Rectal smooth muscle tissue (tissue), 1 donor: ENCODE measurements around the gene HAT1.

Source experiments
- H3K27ac ChIP-seq: one replicate; pipeline ENCODE4 v1.7.0; 2013; ENCODE audit warnings: low read depth, low read length, inconsistent platforms
- H3K27me3 ChIP-seq: one replicate; pipeline ENCODE4 v1.7.0; 2013; ENCODE audit warnings: low read length; ENCODE audit not compliant: control insufficient read depth, insufficient read depth
- H3K36me3 ChIP-seq: one replicate; pipeline ENCODE4 v1.7.0; 2013; ENCODE audit warnings: low read length; ENCODE audit not compliant: control insufficient read depth, insufficient read depth
- H3K4me1 ChIP-seq: one replicate; pipeline ENCODE4 v1.7.0; 2013; ENCODE audit warnings: low read length; ENCODE audit not compliant: control insufficient read depth, insufficient read depth
- H3K4me3 ChIP-seq: one replicate; pipeline ENCODE4 v1.7.0; 2013; ENCODE audit warnings: low read length
- H3K9ac ChIP-seq: one replicate; pipeline ENCODE4 v1.7.0; 2013; ENCODE audit warnings: low read length

Gene HAT1

GRCh38 chr2:172021074-172021931 lies 99.0 kb downstream of the HAT1 start:
- Histone ChIP-seq H3K27ac (no peak overlapping the region), H3K9ac (no peak overlapping the region), H3K27me3 (no peaks in the 10 kb centered on the region), H3K4me3 (no peak overlapping the region), H3K36me3 (no peaks in the 10 kb centered on the region), H3K4me1 (peaks cover 2% of the 10 kb centered on the region)

- Histone ChIP-seq H3K27me3 (no peaks in the 10 kb centered on the region), H3K4me1 (peaks cover 2% of the 10 kb centered on the region), H3K27ac (no peak overlapping the region), H3K4me3 (no peak overlapping the region), H3K9ac (no peak overlapping the region), H3K36me3 (no peaks in the 10 kb centered on the region)
Measured at GRCh38 chr2:172021955-172022354, 99.7 kb downstream of the HAT1 start.

- Histone ChIP-seq H3K4me3 (no peak overlapping the region), H3K4me1 (no peaks in the 10 kb centered on the region), H3K27me3 (no peaks in the 10 kb centered on the region), H3K36me3 (no peaks in the 10 kb centered on the region), H3K27ac (no peak overlapping the region), H3K9ac (no peak overlapping the region)
Measured at GRCh38 chr2:172031536-172031935, 109.3 kb downstream of the HAT1 start.
